DND-41 (cell line): Measurements from ENCODE around the gene GLYATL1.

Experiments used
- ATAC-seq: fragments of 200-7000 bp; cut with Tn5 transposase; 3 replicates; pipeline ENCODE4 v1.9.1; 2021; ENCODE audit warnings: low read depth; ENCODE audit not compliant: insufficient read depth
- DNase-seq: peaks from one replicate; pipeline ENCODE4 v3.0.0-alpha.2; 2020
- H2AFZ ChIP-seq: 2 replicates; pipeline ENCODE4 v1.6.0; 2012; ENCODE audit warnings: low read depth, low read length
- H3K27ac ChIP-seq: 2 replicates; pipeline ENCODE4 v1.5.1; 2012; ENCODE audit warnings: low read length, inconsistent platforms
- H3K27me3 ChIP-seq: fragments of 200-600 bp; sonication (generic); 2 replicates; pipeline ENCODE4 v1.6.0; 2012; ENCODE audit warnings: low read length, mild to moderate bottlenecking, inconsistent platforms; ENCODE audit not compliant: insufficient read depth, poor library complexity
- H3K36me3 ChIP-seq: 2 replicates; pipeline ENCODE4 v1.5.1; 2012; ENCODE audit warnings: low read length, inconsistent platforms; ENCODE audit not compliant: insufficient read depth
- H3K4me1 ChIP-seq: 2 replicates; pipeline ENCODE4 v1.5.1; 2012; ENCODE audit warnings: mild to moderate bottlenecking, low read length; ENCODE audit not compliant: insufficient read depth
- H3K4me2 ChIP-seq: 2 replicates; pipeline ENCODE4 v1.6.0; 2012; ENCODE audit warnings: mild to moderate bottlenecking, moderate library complexity, low read length, inconsistent platforms; ENCODE audit not compliant: insufficient read depth
- H3K4me3 ChIP-seq, 2 experiments: fragments of 200-600 bp in 1 of 2; shearing (Covaris generic) in 1 of 2; 2 replicates each; pipeline ENCODE4 v1.5.1; 2012 to 2016; ENCODE audit warnings: inconsistent platforms in 2 of 2, low read length in 2 of 2, mild to moderate bottlenecking in 2 of 2, low read depth in 1 of 2, moderate library complexity in 1 of 2
- H3K79me2 ChIP-seq: 2 replicates; pipeline ENCODE4 v1.6.0; 2012; ENCODE audit warnings: low read length, inconsistent platforms; ENCODE audit not compliant: insufficient read depth
- H3K9ac ChIP-seq: 2 replicates; pipeline ENCODE4 v1.6.0; 2012; ENCODE audit warnings: low read depth, mild to moderate bottlenecking, inconsistent platforms, low read length, moderate library complexity
- H3K9me3 ChIP-seq: 2 replicates; pipeline ENCODE4 v1.5.1; 2012; ENCODE audit warnings: low read length, moderate library complexity, mild to moderate bottlenecking, inconsistent platforms; ENCODE audit not compliant: insufficient read depth, severe bottlenecking
- H4K20me1 ChIP-seq: 2 replicates; pipeline ENCODE4 v1.6.0; 2012; ENCODE audit warnings: low read length; ENCODE audit not compliant: insufficient read depth
- EZH2 ChIP-seq: IDR thresholded peaks from 3 replicates; pipeline ENCODE4 v1.6.1; 2012; ENCODE audit warnings: borderline replicate concordance, low read depth, mild to moderate bottlenecking, moderate library complexity, low read length, inconsistent platforms; ENCODE audit not compliant: severe bottlenecking
- TF ChIP-seq, protein P1 (sequence below): IDR thresholded peaks from 2 replicates; pipeline ENCODE4 v1.5.1; 2012; ENCODE audit warnings: borderline replicate concordance, low read length, moderate library complexity, mild to moderate bottlenecking; ENCODE audit not compliant: poor library complexity, severe bottlenecking; ENCODE audit errors: extremely low read depth

The GLYATL1 gene

DNA sequence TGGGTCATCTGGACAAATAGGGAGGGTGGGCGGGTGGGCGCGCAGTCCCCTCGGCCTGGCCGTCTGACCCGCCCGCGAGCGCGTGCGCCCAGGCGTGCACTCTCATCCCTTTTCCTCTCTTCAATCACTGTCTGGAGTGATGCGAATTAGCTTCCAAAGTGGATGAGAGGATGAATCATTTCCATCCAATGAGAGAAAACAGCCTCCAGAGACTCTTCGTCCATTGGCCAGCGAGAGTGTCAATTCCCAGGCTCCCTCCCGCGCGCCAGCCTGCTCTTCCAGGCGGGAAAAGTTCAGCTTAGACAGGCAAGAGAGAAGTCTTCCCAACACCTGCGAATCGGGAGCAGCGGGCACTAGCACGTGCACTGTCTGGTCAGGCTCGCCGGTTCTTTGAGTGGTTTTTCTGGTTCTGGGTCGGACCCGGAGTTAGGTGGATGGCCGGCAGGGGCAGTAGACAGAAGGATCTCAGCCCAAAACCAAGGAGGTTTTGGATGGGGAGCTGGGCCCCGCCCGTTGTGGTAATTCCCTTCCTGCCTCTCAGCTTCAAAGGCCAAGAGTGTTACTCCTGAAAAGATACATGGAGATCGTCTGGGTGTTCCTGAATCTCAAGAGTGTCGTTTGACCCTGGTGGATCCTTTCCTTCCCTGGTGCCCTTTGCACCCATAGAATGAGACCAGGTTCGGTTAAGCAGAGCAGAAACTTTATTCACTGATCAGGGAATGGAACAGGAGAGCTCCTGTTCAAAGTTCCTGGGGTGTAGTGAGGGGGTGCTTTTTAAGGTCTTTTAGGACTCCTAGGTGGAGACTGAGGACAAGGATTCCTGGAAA, 33.4 kb upstream of the GLYATL1 start:
- TF ChIP-seq, protein P1, sequence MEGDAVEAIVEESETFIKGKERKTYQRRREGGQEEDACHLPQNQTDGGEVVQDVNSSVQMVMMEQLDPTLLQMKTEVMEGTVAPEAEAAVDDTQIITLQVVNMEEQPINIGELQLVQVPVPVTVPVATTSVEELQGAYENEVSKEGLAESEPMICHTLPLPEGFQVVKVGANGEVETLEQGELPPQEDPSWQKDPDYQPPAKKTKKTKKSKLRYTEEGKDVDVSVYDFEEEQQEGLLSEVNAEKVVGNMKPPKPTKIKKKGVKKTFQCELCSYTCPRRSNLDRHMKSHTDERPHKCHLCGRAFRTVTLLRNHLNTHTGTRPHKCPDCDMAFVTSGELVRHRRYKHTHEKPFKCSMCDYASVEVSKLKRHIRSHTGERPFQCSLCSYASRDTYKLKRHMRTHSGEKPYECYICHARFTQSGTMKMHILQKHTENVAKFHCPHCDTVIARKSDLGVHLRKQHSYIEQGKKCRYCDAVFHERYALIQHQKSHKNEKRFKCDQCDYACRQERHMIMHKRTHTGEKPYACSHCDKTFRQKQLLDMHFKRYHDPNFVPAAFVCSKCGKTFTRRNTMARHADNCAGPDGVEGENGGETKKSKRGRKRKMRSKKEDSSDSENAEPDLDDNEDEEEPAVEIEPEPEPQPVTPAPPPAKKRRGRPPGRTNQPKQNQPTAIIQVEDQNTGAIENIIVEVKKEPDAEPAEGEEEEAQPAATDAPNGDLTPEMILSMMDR: no peak
- TF ChIP-seq EZH2: no peak
- Histone ChIP-seq H3K4me2 (no peak overlapping the region), H3K4me3 (no peak overlapping the region), H3K9me3 (no peaks in the 10 kb centered on the region), H3K4me1 (no peaks in the 10 kb centered on the region), H3K27ac (no peak overlapping the region), H3K36me3 (no peaks in the 10 kb centered on the region), H3K27me3 (peaks cover 3% of the 10 kb centered on the region), H2AFZ (no peak overlapping the region), H3K9ac (no peak overlapping the region), H4K20me1 (no peaks in the 10 kb centered on the region), H3K79me2 (no peaks in the 10 kb centered on the region)
- DNase-seq (no peak), ATAC-seq (no peak)

DNA sequence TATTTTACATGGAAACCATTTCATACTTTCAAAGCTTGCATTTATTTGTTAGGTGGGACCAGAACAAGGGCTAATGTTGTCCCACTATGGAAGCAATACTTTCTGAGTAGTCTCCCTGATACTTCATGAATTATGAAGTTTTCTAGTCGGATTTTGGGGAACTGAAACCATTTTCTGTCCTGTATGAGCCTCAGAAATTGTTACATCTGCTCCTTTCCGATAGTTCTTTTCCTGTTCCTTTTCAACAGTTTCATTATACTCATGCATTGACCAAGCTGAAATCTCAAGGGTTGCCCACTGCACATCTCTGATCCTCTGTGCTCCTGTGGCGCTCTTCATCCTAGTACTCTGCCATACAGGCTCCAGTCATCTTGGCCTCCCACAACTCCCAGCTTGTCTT, 31.5 kb upstream of the GLYATL1 start:
- Histone ChIP-seq H3K27ac (no peak overlapping the region), H3K9ac (no peak overlapping the region), H3K9me3 (no peaks in the 10 kb centered on the region), H3K36me3 (no peaks in the 10 kb centered on the region), H3K4me1 (no peaks in the 10 kb centered on the region), H4K20me1 (no peaks in the 10 kb centered on the region), H3K4me2 (no peak overlapping the region), H2AFZ (no peak overlapping the region), H3K79me2 (no peaks in the 10 kb centered on the region), H3K4me3 (no peak overlapping the region), H3K27me3 (peaks cover 3% of the 10 kb centered on the region)
- TF ChIP-seq, protein P1: no peak
- no peak for TF ChIP-seq EZH2
- ATAC-seq (no peak), DNase-seq (no peak)

DNA sequence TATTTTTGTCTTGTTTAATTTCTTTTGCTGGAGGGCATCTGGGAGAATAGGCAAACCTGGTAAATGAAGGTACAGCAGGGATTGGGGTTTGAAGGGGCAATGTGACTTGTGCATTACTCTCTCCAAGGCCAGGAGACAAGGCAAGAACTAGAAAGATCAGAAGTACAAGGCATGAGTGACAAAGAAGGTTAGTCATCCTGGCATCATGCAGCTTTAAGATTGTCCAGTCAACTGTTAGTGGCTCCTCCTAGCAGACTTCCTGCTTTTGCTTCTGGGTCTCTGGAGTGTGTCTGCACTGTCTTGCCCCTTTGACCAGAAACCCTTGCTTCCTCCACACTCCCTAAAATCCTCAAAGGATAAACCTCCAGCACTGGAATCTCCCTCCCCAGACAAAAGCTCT, 27.2 kb upstream of the GLYATL1 start:
- Histone ChIP-seq H3K9ac (no peak overlapping the region), H3K27me3 (peaks cover 3% of the 10 kb centered on the region), H4K20me1 (no peaks in the 10 kb centered on the region), H3K4me1 (no peaks in the 10 kb centered on the region), H3K9me3 (peaks cover under 1% of the 10 kb centered on the region), H3K79me2 (no peaks in the 10 kb centered on the region), H3K4me2 (no peak overlapping the region), H2AFZ (no peak overlapping the region), H3K4me3 (no peak overlapping the region), H3K36me3 (no peaks in the 10 kb centered on the region), H3K27ac (no peak overlapping the region)
- TF ChIP-seq, protein P1: no peak
- TF ChIP-seq EZH2: no peak
- ATAC-seq (no peak), DNase-seq (no peak)

DNA sequence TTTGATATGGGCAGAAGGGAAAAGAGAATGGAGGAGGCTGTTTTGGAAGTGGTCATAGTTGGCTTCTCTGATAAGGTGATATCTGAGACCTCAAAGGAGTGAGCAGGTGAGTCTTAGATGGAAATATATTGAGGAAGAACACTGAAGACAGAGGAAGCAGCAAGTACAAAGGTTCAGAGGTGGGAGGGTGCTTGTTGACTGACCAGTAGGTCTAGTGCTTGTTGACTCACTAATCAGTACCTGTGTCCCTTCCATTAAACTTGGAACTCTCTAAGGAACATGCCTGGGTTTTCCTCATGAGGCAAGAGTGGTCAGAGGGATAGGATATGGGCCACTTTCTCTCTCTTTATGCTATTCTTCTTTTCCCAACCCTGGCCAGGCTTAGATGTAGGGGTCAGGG, 25.6 kb upstream of the GLYATL1 start:
- TF ChIP-seq, protein P1: no peak
- no peak for TF ChIP-seq EZH2
- Histone ChIP-seq H3K4me3 (no peak overlapping the region), H3K9me3 (peaks cover 10% of the 10 kb centered on the region), H3K9ac (no peak overlapping the region), H3K27me3 (peaks cover 3% of the 10 kb centered on the region), H3K79me2 (no peaks in the 10 kb centered on the region), H3K4me2 (no peak overlapping the region), H3K27ac (no peak overlapping the region), H2AFZ (no peak overlapping the region), H3K4me1 (no peaks in the 10 kb centered on the region), H4K20me1 (no peaks in the 10 kb centered on the region), H3K36me3 (no peaks in the 10 kb centered on the region)
- DNase-seq (no peak), ATAC-seq (no peak)
